ENCODE data around the gene NDUFB7.
"Not testable (repeated sequence)": the region's sequence is repeated elsewhere in the genome, so short reads cannot be mapped to it uniquely, and the experiment has no call there.

NDUFB7 gene

GRCh38 chr19:14553939-14554243 lies 18.0 kb downstream of the NDUFB7 start:
- Histone ChIP-seq H3K9me3 (no peaks in the 10 kb centered on the region), H3K27me3 (no peaks in the 10 kb centered on the region), H3K4me1 (peaks cover 0 to 46% (median 4%) of the 10 kb centered on the region in 4 donors), H3K4me3 (no peak overlapping the region), H3K36me3 (peaks cover 4 to 10% (median 8%) of the 10 kb centered on the region in 3 donors), H3K27ac (no peak overlapping the region)
- intact Hi-C loops (cut with DNase I; ENCODE audit: low total_unique reads) = no loop called here
- no peak for TF ChIP-seq CTCF (IDR thresholded peaks at IDR 0.05)
- no peak for DNase-seq

- H3K27ac ChIP-seq = no peak overlapping the region
These were observed 18.6 kb downstream of the NDUFB7 start for GRCh38 chr19:14553042-14553938.

GRCh38 chr19:14552006-14552360 lies 19.9 kb downstream of the NDUFB7 start:
- DNase-seq; intact Hi-C loops (cut with DNase I; ENCODE audit: low total_unique reads); H3K27ac ChIP-seq: not testable (repeated sequence)

More at GRCh38 chr19:14553042-14553938, 18.6 kb downstream of the NDUFB7 start:
- Histone ChIP-seq H3K27me3 (no peaks in the 10 kb centered on the region), H3K9me3 (no peaks in the 10 kb centered on the region), H3K4me1 (peaks cover 0 to 46% (median 4%) of the 10 kb centered on the region in 4 donors), H3K36me3 (peaks cover 4 to 13% (median 8%) of the 10 kb centered on the region in 3 donors), H3K4me3 (no peak overlapping the region)
- DNase-seq = no peak
- TF ChIP-seq CTCF (IDR thresholded peaks at IDR 0.05) = no peak
- intact Hi-C loops (cut with DNase I; ENCODE audit: low total_unique reads) = no loop called here

GRCh38 chr19:14551134-14552005 lies 20.5 kb downstream of the NDUFB7 start:
- H3K4me3 ChIP-seq; H3K9me3 ChIP-seq; intact Hi-C loops (cut with DNase I; ENCODE audit: low total_unique reads); H3K27ac ChIP-seq; H3K27me3 ChIP-seq; DNase-seq: not testable (repeated sequence)
- Histone ChIP-seq H3K36me3 (peaks cover 4 to 13% (median 8%) of the 10 kb centered on the region in 3 donors), H3K4me1 (peaks cover 0 to 38% (median under 1%) of the 10 kb centered on the region in 4 donors)

More at GRCh38 chr19:14552006-14552360, 19.9 kb downstream of the NDUFB7 start:
- not testable (repeated sequence) for H3K4me3 ChIP-seq, H3K27me3 ChIP-seq, H3K9me3 ChIP-seq
- peaks cover 4 to 13% (median 8%) of the 10 kb centered on the region in 3 donors for H3K36me3 ChIP-seq
- peaks cover 0 to 44% (median 3%) of the 10 kb centered on the region in 4 donors for H3K4me1 ChIP-seq

- peaks cover 4 to 15% (median 8%) of the 10 kb centered on the region in 3 donors for H3K36me3 ChIP-seq
- H3K9me3 ChIP-seq = no peaks in the 10 kb centered on the region
- H3K27me3 ChIP-seq = no peaks in the 10 kb centered on the region
- TF ChIP-seq CTCF (IDR thresholded peaks at IDR 0.05) = no peak
- intact Hi-C loops (cut with DNase I; ENCODE audit: low total_unique reads) = no loop called here
- no peak overlapping the region for H3K4me3 ChIP-seq
- DNase-seq = no peak
- H3K4me1 ChIP-seq = peaks cover 0 to 37% (median 1%) of the 10 kb centered on the region in 4 donors
- H3K27ac ChIP-seq = no peak overlapping the region
These were observed 21.6 kb downstream of the NDUFB7 start for GRCh38 chr19:14550201-14550754.

- peaks cover 4 to 17% (median 8%) of the 10 kb centered on the region in 3 donors for H3K36me3 ChIP-seq
- no peaks in the 10 kb centered on the region for H3K9me3 ChIP-seq
- DNase-seq = no peak
- no peak for TF ChIP-seq CTCF (IDR thresholded peaks at IDR 0.05)
- H3K27ac ChIP-seq = no peak overlapping the region
- no peaks in the 10 kb centered on the region for H3K27me3 ChIP-seq
- H3K4me1 ChIP-seq = peaks cover 0 to 25% (median 5%) of the 10 kb centered on the region in 4 donors
- intact Hi-C loops (cut with DNase I; ENCODE audit: low total_unique reads) = no loop called here
- no peak overlapping the region for H3K4me3 ChIP-seq
These were observed 26.2 kb downstream of the NDUFB7 start for GRCh38 chr19:14545716-14546082.

All from tibial artery (tissue), 4 donors.